GM21619 (cell line): ENCODE data around the gene GLCCI1.

ENCODE experiments used
- ATAC-seq: cut with Tn5 transposase; IDR thresholded peaks from one replicate; pipeline ENCODE4 v1.9.1; 2021; ENCODE audit not compliant: unreplicated experiment

GLCCI1 gene

GRCh38 chr7:7968544-7969305 is at the start of gene GLCCI1:
GLCCI1 (plus strand) TSS chr7:7968796; CDS start chr7:7969351, 555 bp downstream.
- ATAC-seq = peak; percentile 74

- ATAC-seq = peak; percentile 21
Observed at GRCh38 chr7:7919449-7919945, 49.1 kb upstream of the GLCCI1 start.

GRCh38 chr7:7920056-7920455 is 48.5 kb upstream of the GLCCI1 start:
- no peak for ATAC-seq

GRCh38 chr7:7920481-7920880 is 48.1 kb upstream of the GLCCI1 start:
- ATAC-seq = peak; percentile 95

GRCh38 chr7:7921830-7922229 is 46.8 kb upstream of the GLCCI1 start:
- no peak for ATAC-seq

GRCh38 chr7:7922684-7923385 is 45.8 kb upstream of the GLCCI1 start:
- ATAC-seq = no peak

GRCh38 chr7:7923818-7924217 is 44.8 kb upstream of the GLCCI1 start:
- no peak for ATAC-seq

- no peak for ATAC-seq
Observed at GRCh38 chr7:7924303-7924702, 44.3 kb upstream of the GLCCI1 start.

GRCh38 chr7:7931626-7932025 is 37.0 kb upstream of the GLCCI1 start:
- ATAC-seq = no peak

GRCh38 chr7:7932553-7932952 is 36.0 kb upstream of the GLCCI1 start:
- ATAC-seq = no peak

GRCh38 chr7:7933915-7934526 is 34.6 kb upstream of the GLCCI1 start:
- no peak for ATAC-seq

GRCh38 chr7:7934945-7935344 is 33.7 kb upstream of the GLCCI1 start:
- ATAC-seq = no peak

GRCh38 chr7:7938471-7938870 is 30.1 kb upstream of the GLCCI1 start:
- no peak for ATAC-seq

GRCh38 chr7:7943951-7944350 is 24.6 kb upstream of the GLCCI1 start:
- no peak for ATAC-seq

GRCh38 chr7:7944619-7945282 is 23.8 kb upstream of the GLCCI1 start:
- peak; percentile 86 for ATAC-seq

- ATAC-seq = no peak
Observed at GRCh38 chr7:7946486-7946885, 22.1 kb upstream of the GLCCI1 start.

- no peak for ATAC-seq
Observed at GRCh38 chr7:7948232-7948631, 20.4 kb upstream of the GLCCI1 start.

GRCh38 chr7:7953806-7954205 is 14.8 kb upstream of the GLCCI1 start:
- no peak for ATAC-seq

GRCh38 chr7:7956531-7957128 is 12.0 kb upstream of the GLCCI1 start:
- ATAC-seq = no peak

- ATAC-seq = no peak
Observed at GRCh38 chr7:7957513-7957912, 11.1 kb upstream of the GLCCI1 start.
